ENCODE results near the gene DBF4.

GRCh38 chr7:87875151-87876039 lies 898 bp upstream of the DBF4 start:
- TF ChIP-seq CTCF (conservative IDR thresholded peaks at IDR 0.05 in 1 of 2, IDR thresholded peaks at IDR 0.05 in 1 of 2; ENCODE audit: low read depth in 1 of 2, low read length in 2 of 2) (no peak), EZH2 (IDR thresholded peaks at IDR 0.05; ENCODE audit: low read length, missing control alignments) (no peak)
